ENCODE measurements around the gene DHX30. TPM values are rescaled to one million over a fixed set of nuclear protein-coding genes. Genes with fewer than 3 reads are reported as not detected.
"Not testable (repeated sequence)": the region's sequence is repeated elsewhere in the genome, so short reads cannot be mapped to it uniquely, and the experiment has no call there.

DHX30 gene
- polyA plus RNA-seq, 1 of the 3 experiments (the other 2 are of a cell fraction), result 86.3 TPM

DNA sequence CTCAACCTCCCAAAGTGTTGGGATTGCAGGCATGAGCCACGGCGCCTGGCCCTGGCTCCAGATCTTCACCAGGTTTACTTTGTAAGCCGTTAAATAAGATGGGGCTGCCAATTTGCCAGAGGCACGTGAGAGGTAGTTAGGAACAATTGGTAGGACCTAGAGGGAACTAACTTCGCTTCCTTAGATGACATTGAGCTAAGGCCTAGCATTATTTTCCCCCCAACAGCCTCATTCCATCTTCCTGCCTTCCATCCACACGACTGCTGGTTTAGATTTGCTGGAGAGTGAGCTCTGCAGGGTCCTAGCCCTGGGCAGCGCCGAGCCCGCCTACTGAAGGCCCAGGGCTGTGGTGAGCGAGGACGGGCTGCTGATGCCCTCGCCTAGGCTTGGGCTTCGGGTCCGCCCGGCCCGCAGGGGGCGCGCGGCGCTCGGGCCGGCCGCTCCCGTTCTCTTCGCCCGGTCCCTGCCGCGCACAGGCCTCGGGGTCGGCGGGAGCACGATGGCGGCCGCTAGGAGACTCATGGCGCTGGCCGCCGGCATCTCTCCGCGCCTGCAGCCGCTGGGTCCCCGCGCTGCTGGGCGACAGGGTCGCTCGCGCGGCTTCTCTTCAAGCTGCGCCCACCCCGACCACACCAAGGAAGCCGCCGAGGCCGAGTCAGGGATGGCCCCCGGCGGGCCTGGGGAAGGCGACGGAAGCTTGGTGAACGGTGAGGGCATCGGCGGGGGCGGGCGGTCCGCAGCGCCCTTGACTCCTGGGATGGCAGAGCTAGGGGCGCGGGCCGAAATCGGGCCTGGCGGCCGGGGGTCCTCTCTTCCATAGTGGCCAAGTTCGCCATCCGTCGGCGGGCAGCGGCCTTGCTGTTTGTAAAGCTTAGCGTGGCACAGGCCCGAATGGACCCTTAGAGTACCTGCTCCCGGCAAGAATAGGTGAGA lies 21.9 kb downstream of the DHX30 start (continued):
- TF ChIP-seq, protein P1, sequence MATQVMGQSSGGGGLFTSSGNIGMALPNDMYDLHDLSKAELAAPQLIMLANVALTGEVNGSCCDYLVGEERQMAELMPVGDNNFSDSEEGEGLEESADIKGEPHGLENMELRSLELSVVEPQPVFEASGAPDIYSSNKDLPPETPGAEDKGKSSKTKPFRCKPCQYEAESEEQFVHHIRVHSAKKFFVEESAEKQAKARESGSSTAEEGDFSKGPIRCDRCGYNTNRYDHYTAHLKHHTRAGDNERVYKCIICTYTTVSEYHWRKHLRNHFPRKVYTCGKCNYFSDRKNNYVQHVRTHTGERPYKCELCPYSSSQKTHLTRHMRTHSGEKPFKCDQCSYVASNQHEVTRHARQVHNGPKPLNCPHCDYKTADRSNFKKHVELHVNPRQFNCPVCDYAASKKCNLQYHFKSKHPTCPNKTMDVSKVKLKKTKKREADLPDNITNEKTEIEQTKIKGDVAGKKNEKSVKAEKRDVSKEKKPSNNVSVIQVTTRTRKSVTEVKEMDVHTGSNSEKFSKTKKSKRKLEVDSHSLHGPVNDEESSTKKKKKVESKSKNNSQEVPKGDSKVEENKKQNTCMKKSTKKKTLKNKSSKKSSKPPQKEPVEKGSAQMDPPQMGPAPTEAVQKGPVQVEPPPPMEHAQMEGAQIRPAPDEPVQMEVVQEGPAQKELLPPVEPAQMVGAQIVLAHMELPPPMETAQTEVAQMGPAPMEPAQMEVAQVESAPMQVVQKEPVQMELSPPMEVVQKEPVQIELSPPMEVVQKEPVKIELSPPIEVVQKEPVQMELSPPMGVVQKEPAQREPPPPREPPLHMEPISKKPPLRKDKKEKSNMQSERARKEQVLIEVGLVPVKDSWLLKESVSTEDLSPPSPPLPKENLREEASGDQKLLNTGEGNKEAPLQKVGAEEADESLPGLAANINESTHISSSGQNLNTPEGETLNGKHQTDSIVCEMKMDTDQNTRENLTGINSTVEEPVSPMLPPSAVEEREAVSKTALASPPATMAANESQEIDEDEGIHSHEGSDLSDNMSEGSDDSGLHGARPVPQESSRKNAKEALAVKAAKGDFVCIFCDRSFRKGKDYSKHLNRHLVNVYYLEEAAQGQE (IDR thresholded peaks at IDR 0.05; ENCODE audit: low read depth, low read length), result 0 out of 2 replicates have a peak, but pooled peaks have one; percentile 12
- TF ChIP-seq YY1 (IDR thresholded peaks at IDR 0.05; ENCODE audit: low read depth) (peak; percentile 93), SMC3 (IDR thresholded peaks at IDR 0.05; ENCODE audit: low read depth, low read length) (peak; percentile 52), RAD21 (IDR thresholded peaks at IDR 0.05; ENCODE audit: low read length) (peak; percentile 25; the same call in 1 of the 2 replicates), TCF12 (IDR thresholded peaks at IDR 0.05) (peak; percentile 8; the same call in 1 of the 2 replicates)

DNA sequence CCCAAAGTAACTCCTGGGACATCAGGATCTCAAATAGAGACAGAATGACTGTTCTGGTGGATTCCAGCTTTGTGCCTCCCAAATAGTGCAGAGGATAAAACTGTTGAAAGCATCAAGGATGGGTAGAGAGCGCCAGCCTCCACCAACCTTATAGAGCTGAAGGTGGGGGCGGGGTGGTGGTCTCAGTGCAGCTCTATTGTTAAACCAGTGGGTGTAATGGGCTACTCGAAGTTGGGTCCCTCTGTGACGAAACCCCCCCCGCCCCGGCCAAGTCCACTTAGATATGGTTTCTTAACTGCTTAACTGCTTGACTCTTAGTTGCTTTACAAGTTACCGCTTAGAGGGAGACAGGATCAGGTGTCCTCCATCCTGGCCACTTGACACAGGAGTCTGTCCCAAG lies 22.7 kb downstream of the DHX30 start:
- CTCF ChIA-PET, result interaction anchor here (0.7 to 4.0 kb wide), 35 partner anchors 11 to 611 kb away, joined by 3 to 44 read pairs (median 4); no protein-coding TSS in a partner anchor
- Histone ChIP-seq H3K27ac (ENCODE audit: low read depth in 2 of 2, low read length in 1 of 2) (peak overlapping the region in 1 of 2 experiments; percentile 69; a peak in 1 of 4 replicates), H3K4me2 (peak overlapping the region; percentile 89), H3F3A (replicated peaks; ENCODE audit: insufficient read depth) (peaks cover 8% of the 10 kb centered on the region), H3K36me3 (replicated peaks in 1 of 2; ENCODE audit: control insufficient read depth in 1 of 2, insufficient read depth in 2 of 2, low read length in 1 of 2) (peaks cover 22 to 35% of the 10 kb centered on the region in 2 experiments), H3K9me3 (no peaks in the 10 kb centered on the region), H3K9ac (peak overlapping the region; percentile 98), H3K79me2 (ENCODE audit: insufficient read depth) (peaks cover 41% of the 10 kb centered on the region), H3K27me3 (ENCODE audit: insufficient read depth) (no peaks in the 10 kb centered on the region), H3K4me1 (ENCODE audit: control insufficient read depth in 1 of 2, insufficient read depth in 2 of 2, low read depth in 1 of 2, low read length in 1 of 2) (peaks cover 3 to 15% of the 10 kb centered on the region in 2 experiments; a peak in 1 of 4 replicates), H3K4me3 (ENCODE audit: low read depth in 2 of 2, low read length in 1 of 2) (peak overlapping the region; percentile 74 to 95), H3K9me2 (no peaks in the 10 kb centered on the region), H2AFZ (ENCODE audit: low read depth) (no peak overlapping the region), H4K20me1 (ENCODE audit: insufficient read depth) (peaks cover 5% of the 10 kb centered on the region; the same call in 1 of the 2 replicates)
- POLR2A ChIA-PET, result interaction anchor here (0.6 to 2.4 kb wide), 6 partner anchors 11 to 326 kb away, joined by 3 to 8 read pairs (median 4); partner anchors contain the start of gene DHX30
- TF ChIP-seq, protein P2, sequence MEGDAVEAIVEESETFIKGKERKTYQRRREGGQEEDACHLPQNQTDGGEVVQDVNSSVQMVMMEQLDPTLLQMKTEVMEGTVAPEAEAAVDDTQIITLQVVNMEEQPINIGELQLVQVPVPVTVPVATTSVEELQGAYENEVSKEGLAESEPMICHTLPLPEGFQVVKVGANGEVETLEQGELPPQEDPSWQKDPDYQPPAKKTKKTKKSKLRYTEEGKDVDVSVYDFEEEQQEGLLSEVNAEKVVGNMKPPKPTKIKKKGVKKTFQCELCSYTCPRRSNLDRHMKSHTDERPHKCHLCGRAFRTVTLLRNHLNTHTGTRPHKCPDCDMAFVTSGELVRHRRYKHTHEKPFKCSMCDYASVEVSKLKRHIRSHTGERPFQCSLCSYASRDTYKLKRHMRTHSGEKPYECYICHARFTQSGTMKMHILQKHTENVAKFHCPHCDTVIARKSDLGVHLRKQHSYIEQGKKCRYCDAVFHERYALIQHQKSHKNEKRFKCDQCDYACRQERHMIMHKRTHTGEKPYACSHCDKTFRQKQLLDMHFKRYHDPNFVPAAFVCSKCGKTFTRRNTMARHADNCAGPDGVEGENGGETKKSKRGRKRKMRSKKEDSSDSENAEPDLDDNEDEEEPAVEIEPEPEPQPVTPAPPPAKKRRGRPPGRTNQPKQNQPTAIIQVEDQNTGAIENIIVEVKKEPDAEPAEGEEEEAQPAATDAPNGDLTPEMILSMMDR (IDR thresholded peaks at IDR 0.05), result no peak
- TF ChIP-seq MEF2A (IDR thresholded peaks at IDR 0.05; ENCODE audit: borderline replicate concordance, low read depth) (no peak), SMC3 (IDR thresholded peaks at IDR 0.05; ENCODE audit: low read depth, low read length) (no peak), ELF1 (IDR thresholded peaks at IDR 0.05) (no peak)
- WGBS (ENCODE audit: low lambda C conversion rate), result 40% methylated on average over 2 of the region's 7 CpGs
- DNase-seq, result peak; percentile 48

DNA sequence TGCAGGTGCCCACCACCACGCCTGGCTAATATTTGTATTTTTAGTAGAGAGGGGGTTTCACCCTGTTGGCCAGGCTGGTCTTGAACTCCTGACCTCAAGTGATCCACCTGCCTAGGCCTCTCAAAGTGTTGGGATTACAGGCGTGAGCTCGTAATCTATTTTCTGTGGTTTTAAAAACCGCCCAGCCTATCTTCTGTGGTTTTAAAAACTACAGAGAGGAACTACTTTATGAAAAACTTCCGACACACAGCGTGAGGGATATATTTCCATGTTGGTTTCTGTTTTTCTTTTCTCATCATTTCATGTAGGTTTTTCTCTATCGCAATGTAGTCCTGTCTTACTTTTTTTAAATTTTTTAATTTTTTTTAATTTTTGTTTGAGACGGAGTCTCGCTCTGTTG lies 26.5 kb downstream of the DHX30 start:
- CTCF ChIA-PET, result interaction anchor here (1.1 to 2.5 kb wide), 3 partner anchors 8 to 322 kb away, joined by 5 to 13 read pairs (median 11); no protein-coding TSS in a partner anchor
- H3K9ac ChIP-seq; H3K4me3 ChIP-seq (ENCODE audit: low read depth in 2 of 2, low read length in 1 of 2); POLR2A ChIA-PET; H2AFZ ChIP-seq (ENCODE audit: low read depth); H4K20me1 ChIP-seq (ENCODE audit: insufficient read depth); H3K27me3 ChIP-seq (ENCODE audit: insufficient read depth); DNase-seq; H3K9me2 ChIP-seq; H3K4me2 ChIP-seq; H3F3A ChIP-seq (replicated peaks; ENCODE audit: insufficient read depth); H3K9me3 ChIP-seq; H3K27ac ChIP-seq (ENCODE audit: low read depth in 2 of 2, low read length in 1 of 2): not testable (repeated sequence)
- H3K79me2 ChIP-seq (ENCODE audit: insufficient read depth), result peaks cover 37% of the 10 kb centered on the region
- WGBS (ENCODE audit: low lambda C conversion rate), result 97% methylated on average over 9 of the region's 9 CpGs
- H3K36me3 ChIP-seq (replicated peaks in 1 of 2; ENCODE audit: control insufficient read depth in 1 of 2, insufficient read depth in 2 of 2, low read length in 1 of 2), result peaks cover 46 to 65% of the 10 kb centered on the region in 2 experiments
- peaks cover 3 to 11% of the 10 kb centered on the region in 2 experiments; a peak in 1 of 4 replicates for H3K4me1 ChIP-seq (ENCODE audit: control insufficient read depth in 1 of 2, insufficient read depth in 2 of 2, low read depth in 1 of 2, low read length in 1 of 2)
